Coronary artery (tissue), 2 donors: ENCODE data around the gene ZNF280B.

Experiments
- DNase-seq: peaks from one replicate; pipeline ENCODE4 v3.0.0-alpha.2; 2017; ENCODE audit warnings: low spot score
- H3K27ac ChIP-seq, 2 donors: fragments of 200-600 bp; sonication (generic); one replicate each; pipeline ENCODE4 v1.5.1; 2016 to 2019
- H3K4me3 ChIP-seq: fragments of 200-600 bp; sonication (generic); 2 replicates; pipeline ENCODE4 v1.5.1; 2016; ENCODE audit warnings: mild to moderate bottlenecking, moderate library complexity
- TF ChIP-seq, protein P1 (sequence below): fragments of 200-600 bp; sonication (generic); IDR thresholded peaks from one replicate; pipeline ENCODE4 v1.5.1; 2019; ENCODE audit warnings: antibody characterized with exemption

Gene ZNF280B

DNA sequence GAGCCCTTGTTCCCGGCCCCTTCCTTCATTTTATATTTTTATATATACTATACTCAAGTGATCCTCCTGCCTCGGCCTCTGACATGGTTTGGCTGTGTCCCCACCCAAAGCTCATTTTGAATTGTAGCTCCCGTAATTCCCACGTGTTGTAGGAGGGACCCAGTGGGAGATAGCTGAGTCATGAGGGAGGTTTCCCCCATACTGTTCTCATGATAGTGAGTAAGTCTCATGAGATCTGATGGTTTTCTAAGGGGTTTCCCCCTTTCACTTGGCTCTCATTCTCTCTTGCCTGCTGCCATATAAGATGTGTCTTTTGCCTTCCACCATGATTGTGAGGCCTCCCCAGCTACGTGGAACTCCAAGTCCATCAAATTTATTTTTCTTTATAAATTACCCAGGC lies 18.8 kb upstream of the ZNF280B start:
- TF ChIP-seq, protein P1, sequence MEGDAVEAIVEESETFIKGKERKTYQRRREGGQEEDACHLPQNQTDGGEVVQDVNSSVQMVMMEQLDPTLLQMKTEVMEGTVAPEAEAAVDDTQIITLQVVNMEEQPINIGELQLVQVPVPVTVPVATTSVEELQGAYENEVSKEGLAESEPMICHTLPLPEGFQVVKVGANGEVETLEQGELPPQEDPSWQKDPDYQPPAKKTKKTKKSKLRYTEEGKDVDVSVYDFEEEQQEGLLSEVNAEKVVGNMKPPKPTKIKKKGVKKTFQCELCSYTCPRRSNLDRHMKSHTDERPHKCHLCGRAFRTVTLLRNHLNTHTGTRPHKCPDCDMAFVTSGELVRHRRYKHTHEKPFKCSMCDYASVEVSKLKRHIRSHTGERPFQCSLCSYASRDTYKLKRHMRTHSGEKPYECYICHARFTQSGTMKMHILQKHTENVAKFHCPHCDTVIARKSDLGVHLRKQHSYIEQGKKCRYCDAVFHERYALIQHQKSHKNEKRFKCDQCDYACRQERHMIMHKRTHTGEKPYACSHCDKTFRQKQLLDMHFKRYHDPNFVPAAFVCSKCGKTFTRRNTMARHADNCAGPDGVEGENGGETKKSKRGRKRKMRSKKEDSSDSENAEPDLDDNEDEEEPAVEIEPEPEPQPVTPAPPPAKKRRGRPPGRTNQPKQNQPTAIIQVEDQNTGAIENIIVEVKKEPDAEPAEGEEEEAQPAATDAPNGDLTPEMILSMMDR = no peak
- DNase-seq = no peak
- Histone ChIP-seq H3K27ac (no peak overlapping the region), H3K4me3 (no peak overlapping the region)

DNA sequence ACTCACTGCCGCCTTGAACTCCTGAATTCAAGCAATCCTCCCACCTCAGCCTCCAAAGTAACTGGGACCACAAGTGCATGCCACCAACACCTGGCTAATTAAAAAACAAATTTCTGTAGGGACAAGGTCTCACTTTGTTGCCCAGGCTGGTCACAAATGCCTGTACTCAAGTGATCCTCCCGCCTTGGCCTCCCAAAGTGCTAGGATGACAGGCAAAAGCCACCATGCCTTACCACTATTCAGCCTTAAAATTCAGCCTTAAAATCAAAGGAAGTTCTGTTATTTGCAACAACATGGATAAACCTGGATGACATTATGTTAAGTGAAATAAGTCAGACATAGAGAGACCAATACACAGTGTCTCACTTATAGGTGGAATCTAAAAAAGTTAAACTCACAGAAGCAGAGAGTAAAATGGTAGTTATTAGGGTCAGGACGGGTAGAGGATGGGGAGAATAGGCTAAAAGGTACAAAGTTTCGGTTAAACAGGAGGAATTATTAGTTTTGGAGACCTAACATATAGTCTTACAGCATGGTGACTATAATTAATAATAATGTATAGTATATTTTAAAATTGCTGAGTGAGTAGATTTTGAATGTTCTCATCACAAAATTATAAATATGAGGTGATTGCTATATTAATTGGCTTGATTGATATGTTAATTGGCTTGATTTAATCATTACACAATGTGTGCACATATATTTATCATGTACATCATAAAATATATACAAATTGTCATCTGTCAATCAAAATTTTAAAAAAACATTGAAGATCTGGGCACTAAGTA lies 17.8 kb upstream of the ZNF280B start:
- H3K27ac ChIP-seq = no peak overlapping the region
- no peak for DNase-seq
- TF ChIP-seq, protein P1 = no peak
- H3K4me3 ChIP-seq = no peak overlapping the region

DNA sequence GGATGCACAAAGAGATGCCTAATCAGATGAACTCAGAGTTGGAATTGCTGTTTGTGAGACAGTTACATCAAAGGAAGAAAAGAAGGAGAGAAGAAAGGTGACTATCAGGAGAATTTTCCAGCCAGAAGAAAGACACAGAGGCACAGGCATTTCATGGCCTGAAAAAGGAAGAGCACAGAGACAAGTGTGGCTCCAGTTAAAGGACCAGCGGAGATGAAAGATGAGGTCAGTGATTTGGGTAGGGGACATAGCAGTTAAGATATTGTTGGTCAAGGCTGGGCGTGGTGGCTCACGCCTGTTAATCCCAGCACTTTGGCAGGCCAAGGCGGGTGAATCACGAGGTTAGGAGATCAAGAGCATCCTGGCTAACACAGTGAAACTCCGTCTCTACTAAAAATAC lies 15.0 kb upstream of the ZNF280B start:
- no peak for DNase-seq
- Histone ChIP-seq H3K27ac (no peak overlapping the region), H3K4me3 (no peak overlapping the region)
- TF ChIP-seq, protein P1 = no peak

DNA sequence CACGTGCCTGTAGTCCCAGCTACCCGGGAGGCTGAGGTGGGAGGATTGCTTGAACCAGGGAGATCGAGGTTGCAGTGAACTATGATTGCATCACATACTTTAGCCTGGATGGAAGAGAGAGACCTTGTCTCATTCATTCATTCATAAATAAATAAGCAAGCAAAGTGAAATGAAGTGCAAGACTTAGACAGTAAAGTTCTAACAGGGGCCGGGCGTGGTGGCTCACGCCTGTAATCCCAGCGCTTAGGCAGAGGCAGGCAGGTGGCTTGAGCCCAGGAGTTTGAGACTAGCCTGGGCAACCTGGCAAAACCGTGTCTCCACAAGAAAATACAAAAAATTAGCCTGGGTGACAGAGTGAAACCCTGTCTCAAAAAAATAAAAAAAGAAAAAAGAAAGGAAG lies 13.1 kb upstream of the ZNF280B start:
- H3K27ac ChIP-seq = no peak overlapping the region
- no peak overlapping the region for H3K4me3 ChIP-seq
- TF ChIP-seq, protein P1 = no peak
- DNase-seq = no peak

DNA sequence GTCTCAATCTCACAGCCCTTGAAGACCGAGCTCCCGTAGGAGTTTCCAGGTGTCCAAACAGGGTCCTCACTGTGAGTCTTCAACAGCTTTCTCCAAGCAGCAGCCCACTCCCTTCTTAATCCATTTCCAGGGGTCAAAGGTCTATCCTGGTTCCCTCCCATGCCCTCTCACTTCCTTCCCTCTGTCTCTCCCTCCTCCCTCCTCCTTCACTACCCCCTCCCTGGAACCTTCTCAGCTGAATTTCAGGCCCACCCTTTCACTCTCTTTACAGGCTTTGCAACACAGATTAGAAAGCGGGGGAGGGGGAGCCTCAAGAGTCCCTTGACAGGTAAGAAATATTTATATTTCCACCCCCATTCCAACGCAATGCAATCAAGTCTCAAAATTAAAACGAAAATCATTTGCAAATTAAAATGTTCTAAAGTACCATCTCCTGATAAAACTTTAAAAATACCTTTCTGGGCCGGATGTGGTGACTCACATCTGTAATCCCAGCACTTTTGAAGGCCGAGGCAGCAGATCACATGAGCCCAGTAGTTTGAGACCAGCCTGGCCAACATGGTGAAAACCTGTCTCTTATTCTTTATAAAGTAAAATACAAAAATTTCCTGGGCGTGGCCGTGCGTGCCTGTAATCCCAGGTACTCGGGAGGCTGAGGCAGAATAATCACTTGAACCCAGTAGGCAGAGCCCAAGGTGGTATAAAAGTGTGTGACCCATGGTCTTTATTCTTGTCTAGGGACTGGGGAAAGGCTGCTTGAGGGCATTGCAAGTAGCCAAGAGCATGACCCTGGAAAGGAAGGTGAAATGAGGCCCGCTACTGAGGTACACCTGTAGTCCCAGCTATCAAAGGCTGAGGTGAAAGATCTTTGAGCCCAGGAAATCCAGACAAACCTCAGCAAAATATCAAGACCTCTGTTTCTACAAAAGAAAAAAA lies 12.4 kb upstream of the ZNF280B start:
- Histone ChIP-seq H3K27ac (no peak overlapping the region), H3K4me3 (no peak overlapping the region)
- DNase-seq = no peak
- TF ChIP-seq, protein P1 = no peak

DNA sequence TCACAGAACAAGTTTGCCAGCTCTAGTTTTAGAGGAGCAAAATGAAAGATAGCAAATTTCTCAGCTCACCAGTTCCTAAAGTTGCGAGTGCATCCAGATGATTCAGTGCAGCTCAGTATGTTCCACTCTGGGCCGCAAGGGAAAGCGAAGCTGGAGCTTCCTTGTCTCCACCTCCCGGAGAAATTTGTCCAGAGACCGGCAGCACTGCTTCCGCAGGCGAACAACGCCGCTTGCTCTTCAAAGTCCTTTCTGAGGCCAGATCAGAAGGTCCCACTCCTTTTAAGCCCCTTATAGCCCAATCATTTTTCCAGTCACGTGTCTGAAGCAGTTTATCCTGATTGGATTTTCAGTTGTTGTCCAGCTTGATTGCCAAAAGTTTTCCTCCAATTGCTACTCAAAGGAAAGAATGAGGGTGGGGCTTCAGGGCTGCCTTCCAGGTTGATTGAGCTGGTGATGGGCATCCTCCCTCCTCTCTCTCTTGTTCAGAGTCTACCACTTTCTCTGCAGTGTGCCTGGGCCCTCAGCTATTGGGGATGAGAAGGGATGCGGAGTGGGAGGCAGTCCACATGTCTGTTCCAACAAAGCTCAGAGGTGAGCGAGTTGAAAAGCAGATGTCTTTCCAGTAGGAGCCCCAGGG lies 11.6 kb upstream of the ZNF280B start, which contains the start of gene ZNF280A:
Gene ZNF280A (minus strand): TSS at position 251 of the 637 bp plus-strand sequence. CDS start 4,640 bp downstream, outside the sequence.
- Histone ChIP-seq H3K27ac (no peak within 1 kb of the TSS), H3K4me3 (no peak within 1 kb of the TSS)
- TF ChIP-seq, protein P1 = no peak
- DNase-seq = no peak
